ENCODE data around the gene ALPL. TPM values are rescaled to one million over a fixed set of nuclear protein-coding genes. Genes with fewer than 3 reads are reported as not detected.
"Not testable (repeated sequence)": the region's sequence is repeated elsewhere in the genome, so short reads cannot be mapped to it uniquely, and the experiment has no call there.

The ALPL gene
- total RNA-seq, 1 donor from 2014 or later: not detected

- DNase-seq (ENCODE audit: low read depth in 2 of 2): no peak
Measured at GRCh38 chr1:21507511-21508270, 1.5 kb upstream of the ALPL start.

DNA sequence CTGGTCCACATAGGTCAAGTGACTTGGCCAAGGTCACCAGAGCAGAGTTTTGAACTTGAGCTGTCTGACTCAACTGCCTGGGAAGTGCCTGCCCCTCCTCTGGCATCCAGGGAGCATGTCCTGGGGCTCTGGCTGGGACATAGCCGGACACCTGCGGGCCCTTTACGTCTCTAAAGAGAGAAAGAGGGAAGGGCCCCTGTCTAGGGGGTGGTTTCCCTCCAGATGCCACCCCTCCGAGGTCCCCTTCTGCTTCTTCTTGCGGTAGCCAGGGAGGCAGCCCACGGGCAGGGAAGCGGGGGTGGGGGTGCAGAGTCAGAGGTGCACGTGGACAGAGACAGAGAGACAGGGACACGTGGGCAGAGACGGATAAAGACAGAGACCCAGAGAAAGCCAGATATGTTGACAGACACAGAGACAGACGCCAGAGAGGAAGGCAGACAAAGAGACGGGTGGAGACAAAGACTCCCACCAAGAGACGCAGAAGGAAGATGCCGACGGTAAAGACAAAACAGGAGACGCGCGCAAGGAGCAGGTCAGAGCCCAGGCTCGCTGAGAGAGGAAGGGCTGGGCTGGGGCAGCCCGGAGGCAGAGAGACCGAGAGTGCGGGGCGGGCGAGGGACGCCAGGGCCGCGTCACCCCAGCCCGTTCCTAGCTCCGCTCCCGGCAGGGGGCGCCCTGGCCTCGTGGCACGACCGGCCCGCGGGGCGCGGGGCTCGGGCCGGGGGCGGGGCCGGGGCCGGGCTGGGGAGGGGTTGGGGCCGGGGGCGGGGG, 458 bp upstream of the ALPL start:
- DNase-seq (ENCODE audit: low read depth in 2 of 2): peak; percentile 17 to 57

GRCh38 chr1:21510113-21510493, 880 bp downstream of the ALPL start:
- DNase-seq (ENCODE audit: low read depth in 2 of 2): no peak

DNA sequence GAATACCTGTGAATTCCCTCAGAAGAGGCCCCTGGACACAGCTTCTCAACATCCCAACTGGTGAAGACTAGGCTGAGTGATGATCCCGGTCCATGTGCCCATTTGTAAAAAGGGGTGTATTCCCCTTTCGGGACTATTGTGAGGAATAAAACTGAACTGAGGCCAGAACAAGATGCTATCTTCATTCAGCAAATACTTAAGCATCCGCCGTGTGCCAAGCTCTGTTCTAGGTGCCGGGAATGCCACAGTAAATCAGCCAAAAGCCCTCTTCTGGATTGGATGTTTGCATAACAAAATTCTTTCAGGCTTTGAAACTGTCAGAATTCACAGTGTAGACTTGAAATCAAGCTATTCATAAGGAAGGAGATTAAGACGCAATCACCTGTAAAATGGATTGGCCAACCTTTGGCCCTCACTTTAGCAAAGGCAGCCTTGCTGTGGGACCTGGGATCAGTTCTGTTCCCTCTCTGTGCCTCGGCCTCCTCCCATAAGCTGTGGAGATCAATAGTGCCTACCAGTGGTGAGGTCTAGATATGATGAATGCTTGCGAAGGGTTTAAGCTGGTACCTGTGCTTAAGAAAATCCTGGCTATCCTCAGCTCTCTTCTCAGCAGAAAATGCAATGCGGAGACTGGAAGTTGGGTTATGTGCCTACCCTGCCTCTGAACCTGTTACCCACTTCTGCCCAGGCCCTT, 1.8 kb downstream of the ALPL start:
- no peak for DNase-seq (ENCODE audit: low read depth in 2 of 2)

GRCh38 chr1:21511579-21512522, 2.6 kb downstream of the ALPL start:
- no peak for DNase-seq (ENCODE audit: low read depth in 2 of 2)

- no peak for DNase-seq (ENCODE audit: low read depth in 2 of 2)
Measured at GRCh38 chr1:21514245-21514644, 5.0 kb downstream of the ALPL start.

DNA sequence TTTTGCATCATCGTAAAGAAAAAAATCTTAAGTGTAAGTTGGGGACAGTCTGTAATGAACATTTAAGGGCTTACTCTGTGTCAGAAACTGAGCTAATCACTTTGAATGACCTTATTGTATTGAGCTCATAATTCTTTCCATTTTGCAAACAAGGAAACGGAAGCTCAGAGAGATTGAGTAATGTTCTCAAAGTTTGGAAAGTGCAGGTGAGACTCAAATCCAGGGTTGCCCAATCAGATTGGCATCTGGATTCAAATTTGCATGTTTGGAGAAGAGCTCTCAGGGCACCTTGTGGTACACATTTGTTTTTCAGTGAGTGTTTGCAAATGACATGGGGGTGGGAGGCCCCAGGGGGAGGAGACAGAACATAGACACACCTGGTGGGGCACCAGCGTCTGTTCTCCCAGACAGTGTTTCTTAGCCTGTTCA, 8.0 kb downstream of the ALPL start:
- no peak for DNase-seq (ENCODE audit: low read depth in 2 of 2)

DNA sequence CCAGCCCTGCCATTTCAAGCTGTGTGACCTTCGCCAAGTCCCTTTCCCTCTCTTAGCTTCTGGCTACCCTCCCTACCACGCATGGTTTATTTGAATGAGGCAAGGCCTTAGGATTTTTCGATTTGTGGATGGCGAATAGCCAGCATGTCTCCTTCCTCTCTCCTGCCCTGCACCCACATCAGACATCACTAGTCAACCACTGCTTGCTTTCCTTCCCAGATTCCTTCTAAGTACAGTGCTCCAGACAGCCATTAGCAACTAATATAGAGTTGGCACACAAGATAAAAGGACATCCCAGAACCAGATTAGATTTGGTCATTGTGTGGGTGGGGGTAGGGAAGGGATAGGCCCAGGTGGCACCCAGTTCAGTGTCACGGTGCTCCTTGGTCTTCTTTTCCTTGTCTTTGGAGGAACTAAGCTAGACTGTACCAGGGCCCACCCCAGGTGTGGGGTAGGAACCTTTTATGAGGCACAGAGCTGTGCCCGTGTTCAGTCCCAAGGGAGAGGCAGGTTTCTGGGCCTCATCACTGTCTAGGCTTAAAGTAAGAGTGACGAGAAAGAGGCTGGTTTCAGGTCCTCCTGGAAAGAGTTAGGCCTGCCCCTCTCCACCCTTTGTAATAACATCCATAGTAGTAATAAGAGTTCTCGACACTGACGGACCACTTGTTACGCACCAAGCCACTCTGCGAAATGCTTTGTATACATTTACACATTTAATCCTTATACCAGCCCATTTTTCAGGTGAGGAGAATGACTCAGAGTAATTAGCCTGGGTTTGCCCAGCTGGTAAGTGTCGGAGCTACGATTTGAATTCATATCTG, 8.6 kb downstream of the ALPL start:
- DNase-seq (ENCODE audit: low read depth in 2 of 2): no peak

GRCh38 chr1:21518774-21519455, 9.7 kb downstream of the ALPL start:
- no peak for DNase-seq (ENCODE audit: low read depth in 2 of 2)

- not testable (repeated sequence) for DNase-seq (ENCODE audit: low read depth in 2 of 2)
Measured at GRCh38 chr1:21519486-21520070, 10.4 kb downstream of the ALPL start.

DNA sequence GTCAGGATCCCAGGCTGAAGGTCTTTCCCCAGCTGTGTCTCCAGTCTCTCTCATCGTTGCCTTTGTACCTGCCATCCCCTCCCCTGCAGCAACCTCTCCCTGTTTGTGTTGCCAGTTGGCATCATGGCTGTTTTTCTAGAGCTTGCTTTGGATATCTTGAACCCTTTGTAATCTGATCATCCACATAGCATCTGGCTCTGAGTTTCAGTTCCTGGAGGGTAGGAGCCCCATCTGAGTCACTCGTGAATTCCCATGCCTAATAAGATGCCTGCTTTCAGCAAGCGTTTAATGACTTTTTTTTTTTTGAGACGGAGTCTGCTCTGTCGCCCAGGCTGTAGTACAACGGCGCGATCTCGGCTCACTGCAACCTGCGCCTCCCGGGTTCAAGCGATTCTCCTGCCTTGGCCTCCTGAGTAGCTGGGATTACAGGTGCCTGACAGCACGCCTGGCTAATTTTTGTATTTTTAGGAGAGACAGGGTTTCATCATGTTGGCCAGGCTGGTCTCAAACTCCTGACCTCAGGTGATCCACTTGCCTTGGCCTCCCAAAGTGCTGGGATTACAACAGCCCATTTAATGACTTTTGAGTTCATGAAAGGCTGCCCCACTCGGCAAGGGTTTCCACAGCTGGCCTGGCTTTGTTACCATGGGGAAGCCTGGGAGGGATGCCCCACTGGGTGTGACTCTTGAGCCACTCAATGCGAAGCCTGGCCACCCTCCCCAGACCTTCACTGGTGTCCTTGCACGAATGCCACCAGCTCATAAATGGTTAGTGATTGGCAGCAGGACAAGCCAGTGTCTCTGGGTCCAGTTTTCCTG, 11.9 kb downstream of the ALPL start:
- no peak for DNase-seq (ENCODE audit: low read depth in 2 of 2)

GRCh38 chr1:21521717-21522060, 12.5 kb downstream of the ALPL start:
- DNase-seq (ENCODE audit: low read depth in 2 of 2): no peak

DNA sequence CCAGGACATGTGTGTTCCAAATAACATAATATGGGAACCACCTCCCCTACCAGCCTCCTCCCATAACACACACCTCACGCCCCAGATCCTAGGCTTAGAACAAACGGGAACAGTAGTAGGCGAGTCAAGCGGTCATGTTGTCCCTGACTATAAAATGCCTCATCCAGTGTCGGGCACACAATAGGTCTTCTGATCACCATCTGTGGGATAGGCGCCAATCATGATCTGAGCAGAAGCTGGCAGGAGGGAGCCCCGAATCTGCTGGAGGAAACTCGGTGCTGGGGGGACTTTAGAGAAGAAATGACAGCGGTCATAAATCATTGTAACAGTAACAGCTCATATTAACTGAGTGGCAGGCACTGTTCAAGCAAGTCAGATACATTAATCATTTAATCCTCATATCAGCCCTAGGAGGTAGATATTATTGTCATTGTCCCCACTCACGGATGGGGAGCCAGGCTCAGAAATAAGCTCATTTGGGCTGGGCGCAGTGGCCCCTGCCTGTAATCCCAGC, 13.4 kb downstream of the ALPL start:
- no peak for DNase-seq (ENCODE audit: low read depth in 2 of 2)

DNA sequence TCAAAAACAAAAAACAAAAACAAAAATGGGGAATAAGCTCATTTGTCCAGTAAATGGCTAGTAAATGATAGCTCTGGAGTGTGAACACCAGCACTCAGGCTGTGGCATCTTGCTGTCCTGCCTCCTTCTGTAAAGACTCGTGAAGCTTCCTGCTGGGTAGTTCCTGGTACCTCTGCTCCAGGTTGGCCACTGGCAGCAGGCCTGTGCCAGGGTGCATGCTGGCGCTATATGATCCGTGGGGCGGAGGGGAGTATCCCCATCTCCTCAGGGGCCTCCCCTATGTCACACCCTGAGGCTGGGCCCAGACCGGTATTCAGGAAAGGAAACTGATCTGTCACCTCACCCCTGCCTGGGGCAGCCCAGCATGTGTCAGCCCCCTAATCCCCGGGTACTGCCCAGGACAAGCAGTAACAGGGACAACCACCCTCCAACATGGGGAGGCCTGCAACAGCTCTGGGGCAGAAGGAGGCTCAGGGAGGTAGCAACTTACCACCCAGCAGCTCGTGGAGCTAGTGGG, 14.1 kb downstream of the ALPL start:
- no peak for DNase-seq (ENCODE audit: low read depth in 2 of 2)

GRCh38 chr1:21524220-21524619, 15.0 kb downstream of the ALPL start:
- no peak for DNase-seq (ENCODE audit: low read depth in 2 of 2)

DNA sequence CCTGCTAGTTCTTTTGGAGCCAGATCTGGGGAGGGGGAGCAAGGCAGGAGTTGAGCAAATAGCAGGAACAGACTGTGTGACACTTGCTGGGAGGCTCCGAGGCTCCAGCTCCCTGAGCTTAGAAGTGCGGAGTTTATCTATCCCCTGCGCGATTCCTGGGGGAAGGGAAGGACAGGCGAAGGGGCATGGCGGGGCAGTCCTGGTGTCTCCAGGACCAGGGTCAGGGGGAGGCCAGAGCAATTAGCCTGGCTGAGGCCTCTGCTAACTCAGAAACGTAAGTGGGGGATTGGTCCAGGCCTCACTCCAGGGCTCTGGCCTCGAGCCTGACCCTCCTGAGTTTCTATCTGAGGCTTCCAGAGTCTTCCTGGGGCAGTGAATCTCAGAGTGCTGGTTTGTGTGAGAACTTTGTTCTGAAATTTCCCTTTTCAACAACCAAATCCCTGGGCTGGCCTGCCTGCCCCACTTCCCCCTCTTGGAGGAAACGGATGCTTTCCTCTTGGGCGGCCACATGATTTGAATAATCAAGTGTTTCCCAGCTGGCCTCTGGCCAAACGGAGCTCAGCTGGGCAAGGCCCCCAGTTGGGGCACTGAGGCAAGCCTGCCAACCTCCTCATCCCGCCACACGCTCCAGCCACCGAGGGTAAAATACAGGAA, 15.6 kb downstream of the ALPL start:
- DNase-seq (ENCODE audit: low read depth in 2 of 2): no peak

GRCh38 chr1:21525340-21525717, 16.1 kb downstream of the ALPL start:
- DNase-seq (ENCODE audit: low read depth in 2 of 2): no peak

- no peak for DNase-seq (ENCODE audit: low read depth in 2 of 2)
Measured at GRCh38 chr1:21526441-21526840, 17.2 kb downstream of the ALPL start.

All from lung microvascular endothelial cell (primary cell).